Peyer's patch (tissue), 4 donors: ENCODE results near the gene ATG9A. TPM values are rescaled to one million over a fixed set of nuclear protein-coding genes. Genes with fewer than 3 reads are reported as not detected.

Experiments
- DNase-seq, 3 donors: peaks; one replicate each; pipeline ENCODE4 v3.0.0-alpha.2; 2017 to 2019
- H3K27ac ChIP-seq, 4 donors: fragments of 200-600 bp; sonication (generic); one replicate each; pipeline ENCODE4 v1.5.1; 2016 to 2019
- H3K27me3 ChIP-seq, 2 donors: fragments of 200-600 bp; sonication (generic); one replicate each; pipeline ENCODE4 v1.5.1; 2019
- H3K36me3 ChIP-seq, 3 donors: fragments of 200-600 bp; sonication (generic); one replicate each; pipeline ENCODE4 v1.5.1; 2016 to 2019
- H3K4me1 ChIP-seq, 4 donors: fragments of 200-600 bp; sonication (generic); one replicate each; pipeline ENCODE4 v1.5.1; 2016 to 2019
- H3K4me3 ChIP-seq, 4 donors: fragments of 200-600 bp; sonication (generic); 1 replicate in 3 of 4; 2 replicates in 1 of 4; pipeline ENCODE4 v1.5.1; 2016 to 2019; ENCODE audit warnings: mild to moderate bottlenecking in 1 of 4
- H3K9me3 ChIP-seq, 4 donors: fragments of 200-600 bp; sonication (generic); one replicate each; pipeline ENCODE4 v1.5.1; 2016 to 2019; ENCODE audit warnings: mild to moderate bottlenecking in 1 of 4
- POLR2A ChIP-seq, 2 donors: fragments of 450-650 bp; IDR thresholded peaks; one replicate each; pipeline ENCODE4 v1.5.1; 2017; ENCODE audit warnings: antibody characterized with exemption in 2 of 2, mild to moderate bottlenecking in 2 of 2, moderate library complexity in 2 of 2
- total RNA-seq, 4 donors: library from RNA; depleted of rRNA; stranded (reverse); fragments of >200 nt; gene quantifications; one replicate each; pipeline ENCODE4 v1.1.0, GENCODE V29; 2016
- TF ChIP-seq, protein P1 (sequence below), 6 experiments: fragments of 450-650 bp in 4 of 6; fragments of 200-600 bp in 2 of 6; sonication (generic) in 1 of 6; IDR thresholded peaks; one replicate each; pipeline ENCODE4 v1.5.1; 2017 to 2019; ENCODE audit warnings: antibody characterized with exemption in 6 of 6, mild to moderate bottlenecking in 3 of 6, moderate library complexity in 1 of 6

ATG9A gene
- total RNA-seq, 4 donors from 2014 or later: 23.1 to 107 (median 96.0) TPM

DNA sequence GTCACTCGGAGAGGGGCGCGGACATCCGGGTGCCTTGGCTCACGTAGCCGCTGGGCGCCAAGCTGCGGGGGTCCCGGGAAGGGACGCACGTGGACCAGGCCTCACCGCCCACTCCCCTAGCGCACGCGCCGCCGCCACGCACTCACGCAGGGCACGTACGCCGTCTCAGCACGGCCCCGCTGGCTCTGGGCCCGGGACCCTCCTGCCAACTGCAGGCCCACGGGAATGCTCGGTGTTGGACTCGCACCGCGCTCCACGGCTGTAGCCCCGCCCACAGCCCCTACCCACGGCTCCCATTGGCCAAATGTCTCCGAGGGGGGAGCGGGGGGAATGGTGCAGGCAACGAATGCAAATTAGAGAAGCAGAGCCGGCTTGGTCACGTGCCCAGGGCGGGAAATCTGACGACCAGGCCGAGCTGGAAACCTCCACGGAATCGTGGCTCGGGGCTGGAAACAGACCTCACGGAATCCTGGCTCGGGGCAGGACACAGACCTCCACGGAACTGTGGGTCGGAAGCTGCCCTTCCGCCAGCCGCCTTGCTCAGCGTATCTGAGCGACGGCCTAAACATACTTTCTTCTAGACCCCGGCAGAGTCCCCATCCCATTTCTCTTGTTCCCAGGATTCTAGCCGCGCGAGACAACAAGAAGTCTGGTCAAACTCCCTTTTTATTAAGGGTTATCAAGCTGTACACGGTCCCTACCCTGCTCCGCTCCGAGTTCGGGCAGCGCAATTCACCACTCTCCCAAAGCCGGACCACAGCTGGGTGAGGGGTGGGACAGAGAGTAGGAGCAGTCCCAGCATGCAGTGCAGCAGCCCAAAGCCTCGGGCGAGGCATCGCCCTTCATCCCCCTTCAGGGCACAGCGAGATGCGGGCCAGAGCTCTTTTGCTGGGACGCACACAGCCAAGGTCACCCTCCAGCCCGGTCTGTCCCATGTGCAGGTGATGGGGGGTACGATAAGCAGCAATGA, 10.4 kb downstream of the ATG9A start, which contains the start of gene ABCB6:
Gene ABCB6, minus strand, starts transcription at position 227 of the 970 bp plus-strand sequence. CDS start 285 bp downstream, outside the sequence.
- Histone ChIP-seq H3K9me3 (no peaks in the 10 kb centered on the region), H3K4me3 (peak within 1 kb of the TSS; percentile 50 to 59 (median 56)), H3K27me3 (no peaks in the 10 kb centered on the region), H3K4me1 (peaks cover 0 to 32% (median 10%) of the 10 kb centered on the region in 4 donors), H3K27ac (peak within 1 kb of the TSS; percentile 79 to 94 (median 85)), H3K36me3 (peaks cover 0 to 53% (median 0%) of the 10 kb centered on the region in 3 donors)
- peak; percentile 51 to 59 for TF ChIP-seq POLR2A (IDR thresholded peaks at IDR 0.05)
- TF ChIP-seq, protein P1, sequence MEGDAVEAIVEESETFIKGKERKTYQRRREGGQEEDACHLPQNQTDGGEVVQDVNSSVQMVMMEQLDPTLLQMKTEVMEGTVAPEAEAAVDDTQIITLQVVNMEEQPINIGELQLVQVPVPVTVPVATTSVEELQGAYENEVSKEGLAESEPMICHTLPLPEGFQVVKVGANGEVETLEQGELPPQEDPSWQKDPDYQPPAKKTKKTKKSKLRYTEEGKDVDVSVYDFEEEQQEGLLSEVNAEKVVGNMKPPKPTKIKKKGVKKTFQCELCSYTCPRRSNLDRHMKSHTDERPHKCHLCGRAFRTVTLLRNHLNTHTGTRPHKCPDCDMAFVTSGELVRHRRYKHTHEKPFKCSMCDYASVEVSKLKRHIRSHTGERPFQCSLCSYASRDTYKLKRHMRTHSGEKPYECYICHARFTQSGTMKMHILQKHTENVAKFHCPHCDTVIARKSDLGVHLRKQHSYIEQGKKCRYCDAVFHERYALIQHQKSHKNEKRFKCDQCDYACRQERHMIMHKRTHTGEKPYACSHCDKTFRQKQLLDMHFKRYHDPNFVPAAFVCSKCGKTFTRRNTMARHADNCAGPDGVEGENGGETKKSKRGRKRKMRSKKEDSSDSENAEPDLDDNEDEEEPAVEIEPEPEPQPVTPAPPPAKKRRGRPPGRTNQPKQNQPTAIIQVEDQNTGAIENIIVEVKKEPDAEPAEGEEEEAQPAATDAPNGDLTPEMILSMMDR (IDR thresholded peaks at IDR 0.05): peak in 1 of 6 experiments; percentile 9
- DNase-seq: peak; percentile 94 to 97 (median 96)

DNA sequence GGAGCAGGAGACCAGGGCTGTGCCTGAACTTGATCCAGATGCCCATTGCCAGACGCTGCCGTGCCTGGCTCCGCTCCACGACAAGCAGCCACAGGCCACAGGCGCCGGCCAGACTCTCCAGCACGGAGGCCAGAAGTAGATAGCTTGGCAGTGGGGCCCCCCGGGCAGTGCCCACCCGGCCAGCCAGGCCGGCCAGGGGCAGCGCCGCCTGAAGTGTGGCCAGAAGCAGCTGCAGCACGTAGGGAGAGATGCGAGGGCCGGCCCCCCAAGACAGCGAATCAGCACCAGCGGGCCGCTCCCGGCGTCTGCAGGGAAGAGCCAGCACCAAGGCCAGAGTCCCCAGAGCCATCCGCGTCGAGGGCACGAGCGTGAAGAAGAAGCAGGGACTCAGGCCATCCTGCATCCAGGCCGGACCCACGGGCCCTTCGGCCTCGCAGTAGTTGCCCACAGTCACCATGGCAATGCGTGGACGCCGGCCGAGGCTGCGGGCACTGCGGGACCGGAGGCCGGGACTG, 11.2 kb downstream of the ATG9A start:
- Histone ChIP-seq H3K9me3 (no peaks in the 10 kb centered on the region), H3K27me3 (no peaks in the 10 kb centered on the region), H3K4me1 (peaks cover 0 to 32% (median 10%) of the 10 kb centered on the region in 4 donors), H3K4me3 (peak overlapping the region; percentile 50 to 59 (median 56)), H3K36me3 (peaks cover 0 to 48% (median 0%) of the 10 kb centered on the region in 3 donors), H3K27ac (peak overlapping the region; percentile 79 to 94 (median 85))
- TF ChIP-seq POLR2A (IDR thresholded peaks at IDR 0.05): no peak
- TF ChIP-seq, protein P1 (IDR thresholded peaks at IDR 0.05): peak in 2 of 6 experiments; percentile 3 to 14
- peak; percentile 22 to 76 (median 70) for DNase-seq

DNA sequence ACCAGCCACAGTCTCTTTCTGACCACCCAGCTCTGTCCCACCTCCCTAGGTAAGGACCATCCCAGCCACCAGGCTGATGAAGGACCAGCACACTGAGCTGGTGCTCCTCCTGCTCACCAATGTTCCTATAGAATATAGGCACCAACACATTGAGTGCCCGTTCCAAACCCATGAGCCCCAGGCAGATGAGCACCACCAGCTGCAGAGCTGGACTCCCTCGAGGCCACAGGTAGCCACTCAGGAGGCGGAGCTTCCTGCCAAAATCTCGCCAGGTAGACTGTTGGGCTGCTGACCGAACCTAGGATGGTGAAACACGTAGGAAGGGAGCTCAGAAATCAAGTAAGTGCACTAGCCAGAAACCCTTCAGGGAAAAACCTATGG, 12.9 kb downstream of the ATG9A start:
- Histone ChIP-seq H3K27me3 (no peaks in the 10 kb centered on the region), H3K4me1 (peaks cover 0 to 32% (median 10%) of the 10 kb centered on the region in 4 donors), H3K27ac (no peak overlapping the region), H3K36me3 (peaks cover 0 to 31% (median 0%) of the 10 kb centered on the region in 3 donors), H3K9me3 (no peaks in the 10 kb centered on the region), H3K4me3 (no peak overlapping the region)
- TF ChIP-seq, protein P1 (IDR thresholded peaks at IDR 0.05): no peak
- no peak for TF ChIP-seq POLR2A (IDR thresholded peaks at IDR 0.05)
- DNase-seq: no peak

DNA sequence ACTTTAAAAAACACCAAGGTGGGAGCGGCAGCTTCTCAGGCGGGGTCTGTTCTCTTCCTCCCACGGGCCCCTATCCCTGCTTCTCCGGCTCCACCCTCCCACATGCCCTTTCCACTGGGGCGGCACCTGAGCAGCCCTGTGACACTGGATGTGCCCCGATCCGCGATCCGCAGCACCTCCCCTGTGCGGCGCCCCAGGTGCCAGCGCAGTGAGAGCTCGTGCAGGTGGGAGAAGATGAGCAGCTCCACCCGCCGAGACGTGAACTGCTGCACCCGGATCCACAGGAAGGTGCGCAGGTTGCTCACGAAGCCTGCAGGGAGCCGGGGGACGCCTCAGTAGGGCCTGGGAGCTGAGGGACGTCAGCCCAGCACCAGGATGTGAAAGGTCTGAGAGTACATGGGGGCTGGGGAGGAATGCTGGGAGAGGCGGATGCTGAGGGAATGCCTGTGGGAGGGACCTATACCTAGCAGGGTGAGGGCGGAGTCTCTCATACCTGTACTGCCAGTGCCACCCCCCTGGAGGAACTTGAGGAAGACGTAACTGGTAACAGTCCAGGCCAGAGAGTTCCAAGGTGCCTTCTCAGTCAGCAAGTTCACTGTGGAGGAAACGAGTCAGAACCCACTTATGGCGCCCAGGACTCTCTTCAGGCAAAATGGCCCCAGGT, 13.4 kb downstream of the ATG9A start:
- H3K36me3 ChIP-seq: peaks cover 0 to 25% (median 0%) of the 10 kb centered on the region in 3 donors
- no peak overlapping the region for H3K27ac ChIP-seq
- H3K27me3 ChIP-seq: no peaks in the 10 kb centered on the region
- no peak for DNase-seq
- TF ChIP-seq, protein P1 (IDR thresholded peaks at IDR 0.05): no peak
- TF ChIP-seq POLR2A (IDR thresholded peaks at IDR 0.05): no peak
- H3K4me3 ChIP-seq: no peak overlapping the region
- no peaks in the 10 kb centered on the region for H3K9me3 ChIP-seq
- H3K4me1 ChIP-seq: peaks cover 4 to 32% (median 10%) of the 10 kb centered on the region in 4 donors

DNA sequence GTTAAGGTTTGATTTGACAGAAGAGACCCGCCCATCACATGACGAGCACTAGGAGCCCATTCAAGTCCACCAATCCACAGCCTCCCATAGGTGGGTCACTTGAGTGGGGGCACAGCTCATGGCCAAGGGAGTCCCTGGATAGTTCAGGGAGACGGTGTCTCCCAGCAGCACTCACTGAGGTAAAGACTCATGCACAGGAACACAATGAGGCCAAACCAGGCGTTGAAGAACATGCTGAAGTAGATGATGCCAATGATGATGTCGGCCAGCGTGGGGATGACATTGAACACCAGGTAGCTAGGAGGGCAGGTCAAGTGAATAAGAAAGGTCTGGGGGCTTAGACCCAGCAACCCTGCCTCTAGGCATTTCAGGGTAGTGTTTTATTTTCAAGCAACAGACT, 14.7 kb downstream of the ATG9A start:
- Histone ChIP-seq H3K9me3 (no peaks in the 10 kb centered on the region), H3K36me3 (peaks cover 0 to 19% (median 0%) of the 10 kb centered on the region in 3 donors), H3K27me3 (no peaks in the 10 kb centered on the region), H3K4me3 (no peak overlapping the region), H3K4me1 (peaks cover 5 to 27% (median 10%) of the 10 kb centered on the region in 4 donors), H3K27ac (no peak overlapping the region)
- no peak for DNase-seq
- TF ChIP-seq, protein P1 (IDR thresholded peaks at IDR 0.05): no peak
- TF ChIP-seq POLR2A (IDR thresholded peaks at IDR 0.05): no peak
